ENCODE results near the gene PNKD. TPM values are rescaled to one million over a fixed set of nuclear protein-coding genes. Genes with fewer than 3 reads are reported as not detected.

PNKD gene
- total RNA-seq, 1 experiment from 2014 or later, result 49.8 TPM

GRCh38 chr2:218289639-218290315 lies 19.5 kb downstream of the PNKD start:
- ATAC-seq (no peak), DNase-seq (ENCODE audit: low spot score) (no peak)
- H3K27ac Mint-ChIP-seq, result no peak overlapping the region
- ChIA-PET CTCF (interaction anchor here (1.2 to 2.4 kb wide), 2 partner anchors 12 to 19 kb away, joined by 5 to 9 read pairs; partner anchors contain the start of genes AAMP and PNKD), POLR2A (no interaction called here)
- peaks cover 48% of the 10 kb centered on the region for H3K4me1 Mint-ChIP-seq
- no peaks in the 10 kb centered on the region for H3K9me3 Mint-ChIP-seq
- H3K27me3 Mint-ChIP-seq (ENCODE audit: low read depth), result peaks cover 4% of the 10 kb centered on the region; the same call in 1 of the 2 replicates
- TF ChIP-seq E2F4 (CRISPR knock-in tag; IDR thresholded peaks at IDR 0.05; ENCODE audit: borderline replicate concordance, low read depth) (no peak), ELF4 (CRISPR knock-in tag; IDR thresholded peaks at IDR 0.05; ENCODE audit: low read depth) (no peak), ZNF416 (CRISPR knock-in tag; IDR thresholded peaks at IDR 0.05) (no peak), JUN (CRISPR knock-in tag; IDR thresholded peaks at IDR 0.05) (no peak), ZBTB43 (CRISPR knock-in tag; IDR thresholded peaks at IDR 0.05) (no peak), NR1H2 (CRISPR knock-in tag; IDR thresholded peaks at IDR 0.05) (no peak), FOXK1 (CRISPR knock-in tag; IDR thresholded peaks at IDR 0.05) (no peak)
- TF ChIP-seq, protein P1, sequence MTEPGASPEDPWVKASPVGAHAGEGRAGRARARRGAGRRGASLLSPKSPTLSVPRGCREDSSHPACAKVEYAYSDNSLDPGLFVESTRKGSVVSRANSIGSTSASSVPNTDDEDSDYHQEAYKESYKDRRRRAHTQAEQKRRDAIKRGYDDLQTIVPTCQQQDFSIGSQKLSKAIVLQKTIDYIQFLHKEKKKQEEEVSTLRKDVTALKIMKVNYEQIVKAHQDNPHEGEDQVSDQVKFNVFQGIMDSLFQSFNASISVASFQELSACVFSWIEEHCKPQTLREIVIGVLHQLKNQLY (CRISPR knock-in tag; IDR thresholded peaks at IDR 0.05), result no peak
- TF ChIP-seq, protein P2, sequence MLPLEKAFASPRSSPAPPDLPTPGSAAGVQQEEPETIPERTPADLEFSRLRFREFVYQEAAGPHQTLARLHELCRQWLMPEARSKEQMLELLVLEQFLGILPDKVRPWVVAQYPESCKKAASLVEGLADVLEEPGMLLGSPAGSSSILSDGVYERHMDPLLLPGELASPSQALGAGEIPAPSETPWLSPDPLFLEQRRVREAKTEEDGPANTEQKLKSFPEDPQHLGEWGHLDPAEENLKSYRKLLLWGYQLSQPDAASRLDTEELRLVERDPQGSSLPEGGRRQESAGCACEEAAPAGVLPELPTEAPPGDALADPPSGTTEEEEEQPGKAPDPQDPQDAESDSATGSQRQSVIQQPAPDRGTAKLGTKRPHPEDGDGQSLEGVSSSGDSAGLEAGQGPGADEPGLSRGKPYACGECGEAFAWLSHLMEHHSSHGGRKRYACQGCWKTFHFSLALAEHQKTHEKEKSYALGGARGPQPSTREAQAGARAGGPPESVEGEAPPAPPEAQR (CRISPR knock-in tag; IDR thresholded peaks at IDR 0.05), result no peak
- no peak overlapping the region; the same call in 1 of the 2 replicates for H3K4me3 Mint-ChIP-seq
- no peaks in the 10 kb centered on the region for H3K36me3 Mint-ChIP-seq

DNA sequence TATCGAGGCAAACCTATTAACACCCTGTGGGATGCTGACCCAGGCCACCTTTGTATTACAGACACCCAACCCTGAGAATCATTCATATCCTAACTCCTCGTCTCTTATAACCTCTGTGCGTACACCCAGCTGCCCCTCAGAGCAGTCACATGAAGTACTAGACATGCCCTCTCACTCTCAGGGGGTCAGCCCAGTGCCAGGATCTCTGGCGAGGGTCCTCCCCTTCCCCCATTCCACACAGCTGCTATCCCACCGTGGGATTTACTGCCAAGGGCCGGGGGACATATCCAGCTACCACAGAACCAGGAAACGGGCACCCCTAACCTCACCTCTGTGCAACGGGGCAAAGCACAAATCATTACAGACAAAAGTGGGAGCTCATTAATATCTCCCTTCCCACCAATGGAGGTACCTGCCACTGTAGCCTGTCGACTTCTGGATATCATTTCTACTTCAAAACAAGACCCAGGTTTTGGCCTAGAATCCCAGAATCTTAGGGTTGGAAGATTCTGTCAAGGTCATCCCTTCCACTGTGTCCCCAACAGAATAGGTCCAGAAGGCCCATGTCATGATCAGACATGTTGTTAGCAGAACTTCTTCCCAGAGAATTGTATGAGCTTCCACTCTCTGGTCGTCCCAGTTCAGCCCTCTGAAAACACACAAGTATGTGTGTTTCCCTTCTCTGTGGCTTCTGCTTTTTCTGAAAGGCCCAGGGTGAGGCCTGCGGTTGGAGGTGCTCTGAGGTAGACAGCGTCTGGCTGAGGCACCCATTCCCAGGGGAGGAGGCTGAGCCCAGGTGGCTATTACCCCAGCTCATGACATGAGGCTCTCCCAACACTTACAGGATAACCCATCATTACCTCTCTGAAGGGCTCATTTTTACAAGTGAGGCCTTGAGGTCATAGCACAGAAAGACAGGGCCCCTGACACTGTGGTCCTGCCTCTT lies 20.3 kb downstream of the PNKD start:
- no peak for ATAC-seq
- Mint-ChIP-seq H3K27me3 (ENCODE audit: low read depth) (peaks cover 4% of the 10 kb centered on the region; the same call in 1 of the 2 replicates), H3K36me3 (no peaks in the 10 kb centered on the region), H3K27ac (no peak overlapping the region; the same call in 1 of the 2 replicates), H3K9me3 (no peaks in the 10 kb centered on the region), H3K4me3 (peak overlapping the region; percentile 65), H3K4me1 (peaks cover 55% of the 10 kb centered on the region)
- TF ChIP-seq NR1H2 (CRISPR knock-in tag; IDR thresholded peaks at IDR 0.05), result no peak
- TF ChIP-seq ZNF512 (CRISPR knock-in tag; IDR thresholded peaks at IDR 0.05; ENCODE audit: borderline replicate concordance), result no peak
- TF ChIP-seq, protein P3, sequence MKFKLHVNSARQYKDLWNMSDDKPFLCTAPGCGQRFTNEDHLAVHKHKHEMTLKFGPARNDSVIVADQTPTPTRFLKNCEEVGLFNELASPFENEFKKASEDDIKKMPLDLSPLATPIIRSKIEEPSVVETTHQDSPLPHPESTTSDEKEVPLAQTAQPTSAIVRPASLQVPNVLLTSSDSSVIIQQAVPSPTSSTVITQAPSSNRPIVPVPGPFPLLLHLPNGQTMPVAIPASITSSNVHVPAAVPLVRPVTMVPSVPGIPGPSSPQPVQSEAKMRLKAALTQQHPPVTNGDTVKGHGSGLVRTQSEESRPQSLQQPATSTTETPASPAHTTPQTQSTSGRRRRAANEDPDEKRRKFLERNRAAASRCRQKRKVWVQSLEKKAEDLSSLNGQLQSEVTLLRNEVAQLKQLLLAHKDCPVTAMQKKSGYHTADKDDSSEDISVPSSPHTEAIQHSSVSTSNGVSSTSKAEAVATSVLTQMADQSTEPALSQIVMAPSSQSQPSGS (CRISPR knock-in tag; IDR thresholded peaks at IDR 0.05; ENCODE audit: borderline replicate concordance, low read depth), result no peak
- 0 out of 2 replicates have a peak, but pooled peaks have one; percentile 10 for TF ChIP-seq PREB (CRISPR knock-in tag; IDR thresholded peaks at IDR 0.05; ENCODE audit: borderline replicate concordance)
- no peak for TF ChIP-seq EMX1 (CRISPR knock-in tag; IDR thresholded peaks at IDR 0.05)
- TF ChIP-seq NFATC4 (CRISPR knock-in tag; IDR thresholded peaks at IDR 0.05), result no peak
- TF ChIP-seq, protein P4, sequence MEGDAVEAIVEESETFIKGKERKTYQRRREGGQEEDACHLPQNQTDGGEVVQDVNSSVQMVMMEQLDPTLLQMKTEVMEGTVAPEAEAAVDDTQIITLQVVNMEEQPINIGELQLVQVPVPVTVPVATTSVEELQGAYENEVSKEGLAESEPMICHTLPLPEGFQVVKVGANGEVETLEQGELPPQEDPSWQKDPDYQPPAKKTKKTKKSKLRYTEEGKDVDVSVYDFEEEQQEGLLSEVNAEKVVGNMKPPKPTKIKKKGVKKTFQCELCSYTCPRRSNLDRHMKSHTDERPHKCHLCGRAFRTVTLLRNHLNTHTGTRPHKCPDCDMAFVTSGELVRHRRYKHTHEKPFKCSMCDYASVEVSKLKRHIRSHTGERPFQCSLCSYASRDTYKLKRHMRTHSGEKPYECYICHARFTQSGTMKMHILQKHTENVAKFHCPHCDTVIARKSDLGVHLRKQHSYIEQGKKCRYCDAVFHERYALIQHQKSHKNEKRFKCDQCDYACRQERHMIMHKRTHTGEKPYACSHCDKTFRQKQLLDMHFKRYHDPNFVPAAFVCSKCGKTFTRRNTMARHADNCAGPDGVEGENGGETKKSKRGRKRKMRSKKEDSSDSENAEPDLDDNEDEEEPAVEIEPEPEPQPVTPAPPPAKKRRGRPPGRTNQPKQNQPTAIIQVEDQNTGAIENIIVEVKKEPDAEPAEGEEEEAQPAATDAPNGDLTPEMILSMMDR (IDR thresholded peaks at IDR 0.05), result no peak
- DNase-seq (ENCODE audit: low spot score), result no peak
- ChIA-PET CTCF (interaction anchor here (0.6 to 2.4 kb wide), 8 partner anchors 11 to 1661 kb away, joined by 3 to 9 read pairs (median 4); partner anchors contain the start of genes AAMP, CATIP and PNKD), POLR2A (no interaction called here)

All from WTC11 (cell line).